HepG2 (cell line): ENCODE data around the gene SPATA7. TPM values are rescaled to one million over a fixed set of nuclear protein-coding genes. Genes with fewer than 3 reads are reported as not detected.

Experiments
- ATAC-seq: fragments of 200-7000 bp; cut with Tn5 transposase; 3 replicates; pipeline ENCODE4 v1.9.1; 2020; ENCODE audit warnings: mild to moderate bottlenecking, moderate library complexity
- BruUV-seq: library from RNA; stranded (reverse); fragments of 400-500 nt; replicated peaks from 2 replicates; lab custom pipeline; 2021; lab: Mats Ljungman, UMichigan
- CTCF ChIA-PET: fragments of 300-600 bp; formaldehyde crosslinking; extraction: SDS; loops from one replicate; lab custom pipeline; 2021; ENCODE audit warnings: low total read pairs, inconsistent platforms, low intra/inter-chr PET ratio; lab: Yijun Ruan, JAX
- POLR2A ChIA-PET: fragments of 350-600 bp; sonication (Branson Sonifier 250); formaldehyde crosslinking; loops from one replicate; lab custom pipeline; 2020; ENCODE audit warnings: antibody characterized with exemption, inconsistent platforms; lab: Yijun Ruan, JAX
- DNase-seq: peaks from one replicate; pipeline ENCODE4 v3.0.0-alpha.2; 2015; ENCODE audit warnings: low spot score
- FAIRE-seq: peaks from 3 replicates; lab custom pipeline; 2011; peaks lifted over from hg19 to GRCh38; lab: Jason Lieb, UNC
- H2AFZ ChIP-seq: one replicate; pipeline ENCODE4 v1.6.1; 2011; ENCODE audit warnings: low read length, inconsistent platforms
- H3K27ac ChIP-seq: fragments of 300-600 bp; 3 replicates; pipeline ENCODE4 v1.8.0; 2011; ENCODE audit warnings: mixed run types, mild to moderate bottlenecking, mixed read lengths, low read length, inconsistent platforms; ENCODE audit not compliant: insufficient read depth; ENCODE audit errors: extremely low read length
- H3K27me3 ChIP-seq, 2 experiments: fragments of 200-600 bp in 1 of 2; 2 replicates in 1 of 2; 3 replicates in 1 of 2; pipeline versions ENCODE4 v1.6.0 to v1.8.0; 2011; ENCODE audit warnings: low read length in 2 of 2, mild to moderate bottlenecking in 2 of 2, moderate library complexity in 2 of 2, inconsistent platforms in 1 of 2; ENCODE audit not compliant: insufficient read depth in 2 of 2, control insufficient read depth in 1 of 2
- H3K36me3 ChIP-seq, 2 experiments: fragments of 200-600 bp in 1 of 2; replicated peaks in 1 of 2; 2 replicates in 1 of 2; 3 replicates in 1 of 2; pipeline versions ENCODE4 v1.5.1 to v1.8.0; 2011; ENCODE audit warnings: low read length in 2 of 2, inconsistent platforms in 1 of 2; ENCODE audit not compliant: insufficient read depth in 2 of 2, control insufficient read depth in 1 of 2
- H3K4me1 ChIP-seq: 2 replicates; pipeline ENCODE4 v1.5.1; 2012; ENCODE audit warnings: low read length, inconsistent platforms; ENCODE audit not compliant: insufficient read depth
- H3K4me2 ChIP-seq: 2 replicates; pipeline ENCODE4 v1.6.0; 2011; ENCODE audit warnings: low read depth, low read length, inconsistent platforms
- H3K4me3 ChIP-seq, 3 experiments: fragments of 200-600 bp in 1 of 3; sonication (generic), shearing (Covaris generic) in 1 of 3; replicated peaks in 1 of 3; 2 replicates each; pipeline ENCODE4 v1.5.1; 2011 to 2016; ENCODE audit warnings: low read length in 3 of 3, inconsistent platforms in 2 of 3, low read depth in 2 of 3, mild to moderate bottlenecking in 2 of 3, control low read depth in 1 of 3, mixed read lengths in 1 of 3; ENCODE audit not compliant: insufficient read depth in 1 of 3
- H3K79me2 ChIP-seq: one replicate; pipeline ENCODE4 v1.6.1; 2011; ENCODE audit warnings: low read length, inconsistent platforms; ENCODE audit not compliant: insufficient read depth
- H3K9ac ChIP-seq: 2 replicates; pipeline ENCODE4 v1.6.0; 2011; ENCODE audit warnings: mild to moderate bottlenecking, low read depth, low read length, inconsistent platforms; ENCODE audit not compliant: insufficient read depth
- H3K9me3 ChIP-seq: 2 replicates; pipeline ENCODE4 v1.5.1; 2012; ENCODE audit warnings: mild to moderate bottlenecking, low read length
- H4K20me1 ChIP-seq: 2 replicates; pipeline ENCODE4 v1.6.0; 2011; ENCODE audit warnings: inconsistent platforms, mild to moderate bottlenecking, low read length, moderate library complexity; ENCODE audit not compliant: insufficient read depth
- ATAD3A ChIP-seq: sonication (generic); formaldehyde crosslinking; IDR thresholded peaks from 2 replicates; pipeline ENCODE4 v1.4.0; 2020; ENCODE audit warnings: missing genetic modification reagents
- KDM3A ChIP-seq: IDR thresholded peaks from 2 replicates; pipeline ENCODE4 v1.6.1; 2018; ENCODE audit warnings: low read depth, missing compliant biosample characterization
- MTA1 ChIP-seq: sonication (generic); formaldehyde crosslinking; IDR thresholded peaks from 2 replicates; pipeline ENCODE4 v1.4.0; 2020; ENCODE audit warnings: missing genetic modification reagents, mild to moderate bottlenecking, borderline replicate concordance
- MYC ChIP-seq: sonication (generic); formaldehyde crosslinking; IDR thresholded peaks from 2 replicates; pipeline ENCODE4 v1.9.0; 2021; ENCODE audit warnings: missing genetic modification reagents, borderline replicate concordance
- ZBTB38 ChIP-seq: sonication (generic); formaldehyde crosslinking; IDR thresholded peaks from 2 replicates; pipeline ENCODE4 v1.5.1; 2020; ENCODE audit warnings: mild to moderate bottlenecking, missing genetic modification reagents
- ZNF282 ChIP-seq: fragments of 450-650 bp; IDR thresholded peaks from 2 replicates; pipeline ENCODE4 v1.6.1; 2018; ENCODE audit not compliant: partially characterized antibody
- ZNF30 ChIP-seq: sonication (generic); formaldehyde crosslinking; IDR thresholded peaks from 2 replicates; pipeline ENCODE4 v1.5.0; 2020; ENCODE audit warnings: mild to moderate bottlenecking, missing genetic modification reagents
- ZNF737 ChIP-seq: sonication (generic); formaldehyde crosslinking; IDR thresholded peaks from 2 replicates; pipeline ENCODE4 v1.5.0; 2020; ENCODE audit warnings: missing genetic modification reagents, mild to moderate bottlenecking, borderline replicate concordance
- ZNF781 ChIP-seq: sonication (generic); formaldehyde crosslinking; IDR thresholded peaks from 2 replicates; pipeline ENCODE4 v1.5.1; 2020; ENCODE audit warnings: borderline replicate concordance, mild to moderate bottlenecking, missing genetic modification reagents; ENCODE audit errors: not compliant biosample characterization
- WGBS: methylation state at CpG from one replicate; pipeline ENCODE4 v1.1.6; 2017; ENCODE audit warnings: low lambda C conversion rate; 5-methylcytosine and 5-hydroxymethylcytosine counted together
- in situ Hi-C: cut with HindIII; loops from 2 replicates; pipeline ENCODE4 v1.10.0; 2017; ENCODE audit warnings: low pct_unique_long_range_greater_than_20kb; ENCODE audit not compliant: extremely low pct_ligation_motif_present
- intact Hi-C: fragments of 100-400 bp; cut with micrococcal nuclease; formaldehyde crosslinking; loops from one replicate; pipeline ENCODE4 v1.10.0; 2022; ENCODE audit not compliant: unreplicated experiment
- polyA plus RNA-seq, 8 experiments: library from polyadenylated mRNA; depleted of rRNA in 3 of 8; stranded (reverse) in 7 of 8; unstranded in 1 of 8; fragments of >200 nt; fragmentation: Illumina TruSeq in 4 of 8; extraction: Trizol in 4 of 8; gene quantifications; 2 replicates each; pipeline versions ENCODE4 v1.2.1 to v1.2.3, GENCODE V29; 2011 to 2016; ENCODE audit warnings: low read depth in 4 of 8, missing spikeins in 1 of 8, mixed read lengths in 1 of 8; ENCODE audit not compliant: insufficient read depth in 1 of 8
- total RNA-seq, 5 experiments: library from RNA; depleted of rRNA; stranded (reverse); fragments of >200 nt; fragmentation: Illumina TruSeq; extraction: Trizol; gene quantifications; 2 replicates each; pipeline ENCODE4 v1.2.3, GENCODE V29; 2016; ENCODE audit warnings: low read depth in 1 of 5
- TF ChIP-seq, protein P1 (sequence below): sonication (generic); formaldehyde crosslinking; IDR thresholded peaks from 2 replicates; pipeline ENCODE4 v1.9.0; 2021; ENCODE audit warnings: mild to moderate bottlenecking, missing genetic modification reagents
- TF ChIP-seq, protein P2 (sequence below), 2 experiments: sonication (generic) in 1 of 2; formaldehyde crosslinking in 1 of 2; IDR thresholded peaks; 2 replicates each; pipeline versions ENCODE4 v1.5.1 to v1.6.1; 2011 to 2020; ENCODE audit warnings: borderline replicate concordance in 1 of 2, low read depth in 1 of 2, low read length in 1 of 2, mild to moderate bottlenecking in 1 of 2, missing genetic modification reagents in 1 of 2, moderate library complexity in 1 of 2
- TF ChIP-seq, protein P3 (sequence below), 2 experiments: IDR thresholded peaks; 2 replicates each; pipeline ENCODE4 v1.6.1; 2011 to 2012; ENCODE audit warnings: low read length in 2 of 2, borderline replicate concordance in 1 of 2, low read depth in 1 of 2, mild to moderate bottlenecking in 1 of 2, moderate library complexity in 1 of 2

SPATA7 gene
- total and polyA plus RNA-seq, 2 of the 13 experiments (the other 11 are each of a cell fraction or from before 2014, with no cell fraction given), result 3.6 to 5.5 TPM

DNA sequence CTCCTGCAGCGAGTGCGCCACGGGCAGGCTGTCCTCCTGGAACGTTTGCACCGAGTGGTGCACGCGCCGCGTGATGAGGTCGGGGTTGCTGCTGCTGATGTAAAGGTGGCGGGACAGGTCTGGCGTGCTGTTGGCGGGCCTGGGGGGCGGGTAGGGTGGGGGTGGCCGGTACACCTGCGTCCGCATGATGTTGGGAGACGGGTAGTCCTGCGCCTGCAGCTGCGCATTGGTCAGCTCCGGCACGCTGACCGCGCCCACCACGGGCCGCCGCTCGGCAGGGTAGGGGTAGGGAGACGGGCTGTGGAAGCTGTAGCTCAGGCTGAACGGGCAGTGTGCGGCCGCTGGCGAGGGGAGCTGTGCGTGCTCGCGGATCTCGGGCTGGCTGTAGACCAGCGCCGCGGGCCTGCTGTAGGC lies 94.1 kb downstream of the SPATA7 start:
- Histone ChIP-seq H3K79me2 (no peaks in the 10 kb centered on the region), H3K4me2 (no peak overlapping the region), H3K4me3 (no peak overlapping the region), H3K27ac (no peak overlapping the region), H3K9me3 (no peaks in the 10 kb centered on the region), H3K9ac (no peak overlapping the region), H3K27me3 (no peaks in the 10 kb centered on the region), H4K20me1 (no peaks in the 10 kb centered on the region), H2AFZ (no peak overlapping the region), H3K36me3 (no peaks in the 10 kb centered on the region; a peak in 2 of 5 replicates), H3K4me1 (no peaks in the 10 kb centered on the region)
- ATAC-seq (no peak), FAIRE-seq (no peak), DNase-seq (no peak)
- CTCF ChIA-PET, result no interaction called here
- WGBS, result 97% methylated on average over 28 of the region's 40 CpGs
- intact Hi-C loops, result no loop called here
- in situ Hi-C loops, result loop anchor here (25.0 kb wide), 1 partner anchor 533 kb away; no protein-coding TSS in a partner anchor
- POLR2A ChIA-PET, result no interaction called here
- no TSS peak for BruUV-seq
- TF ChIP-seq, protein P1, sequence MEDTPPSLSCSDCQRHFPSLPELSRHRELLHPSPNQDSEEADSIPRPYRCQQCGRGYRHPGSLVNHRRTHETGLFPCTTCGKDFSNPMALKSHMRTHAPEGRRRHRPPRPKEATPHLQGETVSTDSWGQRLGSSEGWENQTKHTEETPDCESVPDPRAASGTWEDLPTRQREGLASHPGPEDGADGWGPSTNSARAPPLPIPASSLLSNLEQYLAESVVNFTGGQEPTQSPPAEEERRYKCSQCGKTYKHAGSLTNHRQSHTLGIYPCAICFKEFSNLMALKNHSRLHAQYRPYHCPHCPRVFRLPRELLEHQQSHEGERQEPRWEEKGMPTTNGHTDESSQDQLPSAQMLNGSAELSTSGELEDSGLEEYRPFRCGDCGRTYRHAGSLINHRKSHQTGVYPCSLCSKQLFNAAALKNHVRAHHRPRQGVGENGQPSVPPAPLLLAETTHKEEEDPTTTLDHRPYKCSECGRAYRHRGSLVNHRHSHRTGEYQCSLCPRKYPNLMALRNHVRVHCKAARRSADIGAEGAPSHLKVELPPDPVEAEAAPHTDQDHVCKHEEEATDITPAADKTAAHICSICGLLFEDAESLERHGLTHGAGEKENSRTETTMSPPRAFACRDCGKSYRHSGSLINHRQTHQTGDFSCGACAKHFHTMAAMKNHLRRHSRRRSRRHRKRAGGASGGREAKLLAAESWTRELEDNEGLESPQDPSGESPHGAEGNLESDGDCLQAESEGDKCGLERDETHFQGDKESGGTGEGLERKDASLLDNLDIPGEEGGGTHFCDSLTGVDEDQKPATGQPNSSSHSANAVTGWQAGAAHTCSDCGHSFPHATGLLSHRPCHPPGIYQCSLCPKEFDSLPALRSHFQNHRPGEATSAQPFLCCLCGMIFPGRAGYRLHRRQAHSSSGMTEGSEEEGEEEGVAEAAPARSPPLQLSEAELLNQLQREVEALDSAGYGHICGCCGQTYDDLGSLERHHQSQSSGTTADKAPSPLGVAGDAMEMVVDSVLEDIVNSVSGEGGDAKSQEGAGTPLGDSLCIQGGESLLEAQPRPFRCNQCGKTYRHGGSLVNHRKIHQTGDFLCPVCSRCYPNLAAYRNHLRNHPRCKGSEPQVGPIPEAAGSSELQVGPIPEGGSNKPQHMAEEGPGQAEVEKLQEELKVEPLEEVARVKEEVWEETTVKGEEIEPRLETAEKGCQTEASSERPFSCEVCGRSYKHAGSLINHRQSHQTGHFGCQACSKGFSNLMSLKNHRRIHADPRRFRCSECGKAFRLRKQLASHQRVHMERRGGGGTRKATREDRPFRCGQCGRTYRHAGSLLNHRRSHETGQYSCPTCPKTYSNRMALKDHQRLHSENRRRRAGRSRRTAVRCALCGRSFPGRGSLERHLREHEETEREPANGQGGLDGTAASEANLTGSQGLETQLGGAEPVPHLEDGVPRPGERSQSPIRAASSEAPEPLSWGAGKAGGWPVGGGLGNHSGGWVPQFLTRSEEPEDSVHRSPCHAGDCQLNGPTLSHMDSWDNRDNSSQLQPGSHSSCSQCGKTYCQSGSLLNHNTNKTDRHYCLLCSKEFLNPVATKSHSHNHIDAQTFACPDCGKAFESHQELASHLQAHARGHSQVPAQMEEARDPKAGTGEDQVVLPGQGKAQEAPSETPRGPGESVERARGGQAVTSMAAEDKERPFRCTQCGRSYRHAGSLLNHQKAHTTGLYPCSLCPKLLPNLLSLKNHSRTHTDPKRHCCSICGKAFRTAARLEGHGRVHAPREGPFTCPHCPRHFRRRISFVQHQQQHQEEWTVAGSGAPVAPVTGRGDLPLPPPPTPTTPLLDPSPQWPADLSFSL, result no peak
- TF ChIP-seq, protein P2, sequence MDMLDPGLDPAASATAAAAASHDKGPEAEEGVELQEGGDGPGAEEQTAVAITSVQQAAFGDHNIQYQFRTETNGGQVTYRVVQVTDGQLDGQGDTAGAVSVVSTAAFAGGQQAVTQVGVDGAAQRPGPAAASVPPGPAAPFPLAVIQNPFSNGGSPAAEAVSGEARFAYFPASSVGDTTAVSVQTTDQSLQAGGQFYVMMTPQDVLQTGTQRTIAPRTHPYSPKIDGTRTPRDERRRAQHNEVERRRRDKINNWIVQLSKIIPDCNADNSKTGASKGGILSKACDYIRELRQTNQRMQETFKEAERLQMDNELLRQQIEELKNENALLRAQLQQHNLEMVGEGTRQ (IDR thresholded peaks at IDR 0.05; ENCODE audit: low read depth, low read length), result no peak
- TF ChIP-seq, protein P2 (CRISPR knock-in tag; IDR thresholded peaks at IDR 0.05; ENCODE audit: borderline replicate concordance), result no peak
- no peak for TF ChIP-seq MYC (CRISPR knock-in tag)
- TF ChIP-seq KDM3A (CRISPR knock-in tag), result no peak
- TF ChIP-seq ZNF282, result no peak
- TF ChIP-seq ZNF737, result no peak
- no peak for TF ChIP-seq ATAD3A
- TF ChIP-seq, protein P3, sequence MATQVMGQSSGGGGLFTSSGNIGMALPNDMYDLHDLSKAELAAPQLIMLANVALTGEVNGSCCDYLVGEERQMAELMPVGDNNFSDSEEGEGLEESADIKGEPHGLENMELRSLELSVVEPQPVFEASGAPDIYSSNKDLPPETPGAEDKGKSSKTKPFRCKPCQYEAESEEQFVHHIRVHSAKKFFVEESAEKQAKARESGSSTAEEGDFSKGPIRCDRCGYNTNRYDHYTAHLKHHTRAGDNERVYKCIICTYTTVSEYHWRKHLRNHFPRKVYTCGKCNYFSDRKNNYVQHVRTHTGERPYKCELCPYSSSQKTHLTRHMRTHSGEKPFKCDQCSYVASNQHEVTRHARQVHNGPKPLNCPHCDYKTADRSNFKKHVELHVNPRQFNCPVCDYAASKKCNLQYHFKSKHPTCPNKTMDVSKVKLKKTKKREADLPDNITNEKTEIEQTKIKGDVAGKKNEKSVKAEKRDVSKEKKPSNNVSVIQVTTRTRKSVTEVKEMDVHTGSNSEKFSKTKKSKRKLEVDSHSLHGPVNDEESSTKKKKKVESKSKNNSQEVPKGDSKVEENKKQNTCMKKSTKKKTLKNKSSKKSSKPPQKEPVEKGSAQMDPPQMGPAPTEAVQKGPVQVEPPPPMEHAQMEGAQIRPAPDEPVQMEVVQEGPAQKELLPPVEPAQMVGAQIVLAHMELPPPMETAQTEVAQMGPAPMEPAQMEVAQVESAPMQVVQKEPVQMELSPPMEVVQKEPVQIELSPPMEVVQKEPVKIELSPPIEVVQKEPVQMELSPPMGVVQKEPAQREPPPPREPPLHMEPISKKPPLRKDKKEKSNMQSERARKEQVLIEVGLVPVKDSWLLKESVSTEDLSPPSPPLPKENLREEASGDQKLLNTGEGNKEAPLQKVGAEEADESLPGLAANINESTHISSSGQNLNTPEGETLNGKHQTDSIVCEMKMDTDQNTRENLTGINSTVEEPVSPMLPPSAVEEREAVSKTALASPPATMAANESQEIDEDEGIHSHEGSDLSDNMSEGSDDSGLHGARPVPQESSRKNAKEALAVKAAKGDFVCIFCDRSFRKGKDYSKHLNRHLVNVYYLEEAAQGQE (IDR thresholded peaks at IDR 0.05; ENCODE audit: borderline replicate concordance in 1 of 2, low read depth in 1 of 2, low read length in 2 of 2), result no peak
- TF ChIP-seq ZBTB38 (CRISPR knock-in tag), result no peak
- TF ChIP-seq ZNF781 (CRISPR knock-in tag), result no peak
- TF ChIP-seq ZNF30, result no peak
- no peak for TF ChIP-seq MTA1 (CRISPR knock-in tag)
